IPS-NIHi7 (cell line): ENCODE measurements around the gene IL16.
A peak's percentile ranks its signal among the peaks of the same experiment; 100 is the strongest.

Experiments used
- DNase-seq: peaks from one replicate; pipeline ENCODE4 v3.0.0; 2012; ENCODE audit warnings: mixed read lengths; ENCODE audit errors: extremely low spot score

Gene IL16

DNA sequence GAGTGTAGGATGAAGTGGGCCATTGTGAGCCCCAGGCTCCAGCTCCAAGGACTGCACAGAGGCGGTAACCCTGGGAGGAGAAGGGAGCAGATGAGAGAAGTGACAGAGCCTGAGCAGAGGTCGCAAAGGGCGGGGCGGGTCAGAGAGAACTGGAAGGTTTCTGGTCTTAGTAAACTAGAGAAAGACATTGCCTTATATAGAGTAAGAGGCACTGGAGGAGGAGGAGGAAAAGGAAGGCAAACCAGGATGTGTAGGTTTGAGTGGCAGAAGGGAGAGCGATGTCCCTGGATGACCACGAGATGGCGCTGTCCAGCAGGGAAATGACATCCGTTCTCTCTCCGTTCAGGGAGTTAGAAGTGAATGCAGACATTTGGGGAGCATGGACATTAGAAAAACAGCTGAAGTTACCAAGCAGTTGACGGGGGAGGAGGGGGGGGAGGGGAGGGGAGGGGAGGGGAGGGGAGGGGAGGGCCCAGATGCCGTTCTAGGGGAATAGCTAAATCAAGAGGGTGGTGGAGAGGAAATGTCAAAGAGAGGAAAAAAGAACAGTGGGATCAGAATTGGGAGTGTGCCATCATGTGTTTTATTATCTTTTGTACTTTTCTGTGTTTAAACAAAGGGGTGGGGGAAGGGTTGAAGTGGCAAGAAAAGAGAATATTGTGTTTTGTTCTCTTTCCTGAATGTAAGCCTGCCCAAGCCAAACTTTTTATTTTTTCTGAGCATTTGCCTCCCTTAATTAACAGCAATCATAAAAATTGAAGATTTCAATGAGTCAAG lies 78.4 kb downstream of the IL16 start:
- peak; percentile 84 for DNase-seq

DNA sequence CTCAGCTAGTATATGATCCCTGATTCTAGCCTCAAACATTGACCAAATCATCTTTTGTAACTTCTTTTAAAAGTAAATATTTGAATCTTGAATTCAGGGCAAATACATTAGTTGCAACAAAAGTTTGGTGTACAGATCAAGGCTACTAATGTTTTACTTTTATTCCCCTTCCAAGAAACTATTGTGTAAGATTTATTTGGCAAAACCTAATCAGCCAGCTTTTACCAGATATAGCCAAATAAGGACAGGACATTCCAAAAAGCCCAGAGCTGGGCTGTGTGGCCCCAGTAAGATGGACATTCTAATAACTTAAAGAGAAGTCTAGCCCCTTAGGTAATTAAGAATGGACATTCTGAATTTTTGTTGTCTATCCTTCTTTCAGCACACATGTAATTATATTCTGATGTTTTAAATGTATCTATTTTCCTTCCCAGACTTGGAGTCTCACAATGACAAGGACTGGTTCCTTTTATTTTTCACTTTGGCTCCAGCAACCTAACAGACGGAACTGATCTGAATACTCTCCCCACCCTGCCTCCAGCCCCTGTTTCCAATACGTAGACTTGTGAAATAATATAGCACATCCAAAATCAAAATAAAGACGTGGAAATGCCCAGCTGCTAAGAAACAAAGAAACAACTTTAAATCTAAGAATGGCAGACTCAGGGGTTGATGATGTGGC lies 79.2 kb downstream of the IL16 start:
- no peak for DNase-seq

DNA sequence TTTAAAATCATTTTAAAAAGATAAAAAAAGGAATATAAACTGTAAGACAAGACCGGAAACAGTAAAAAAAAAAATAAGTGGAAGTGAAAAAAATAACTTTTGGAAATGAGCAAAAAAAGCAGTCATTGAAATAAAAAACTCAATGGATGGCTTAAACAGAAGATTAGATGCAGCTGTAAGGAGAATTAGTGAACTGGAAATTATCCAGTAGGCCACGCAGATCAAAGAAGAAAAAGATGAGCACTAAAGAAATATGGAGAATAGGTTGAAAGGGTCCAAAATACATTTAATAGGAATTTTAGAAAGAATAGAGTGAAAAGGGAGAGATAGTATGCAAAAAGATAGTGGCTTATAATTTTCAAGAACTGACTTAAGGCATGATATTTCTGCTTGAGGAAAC lies 80.3 kb downstream of the IL16 start:
- DNase-seq: no peak

DNA sequence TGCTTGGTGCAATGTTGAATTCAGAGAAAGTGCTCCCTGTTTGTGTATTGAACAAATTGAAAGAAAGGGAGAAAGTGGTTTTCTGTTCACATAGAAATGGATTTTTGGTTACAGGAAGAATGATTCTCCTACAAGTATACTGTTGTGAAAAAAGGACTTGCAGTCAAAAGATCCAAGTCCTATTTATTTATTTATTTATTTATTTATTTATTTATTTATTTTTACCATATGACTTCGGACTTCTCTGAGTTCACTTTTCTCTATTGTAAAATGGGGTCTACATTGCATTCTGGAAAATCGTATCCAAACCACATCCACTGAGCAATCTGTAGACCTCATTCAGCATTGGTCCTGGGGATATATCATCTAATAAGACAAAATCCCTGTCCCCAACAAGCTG lies 81.2 kb downstream of the IL16 start:
- DNase-seq: no peak

DNA sequence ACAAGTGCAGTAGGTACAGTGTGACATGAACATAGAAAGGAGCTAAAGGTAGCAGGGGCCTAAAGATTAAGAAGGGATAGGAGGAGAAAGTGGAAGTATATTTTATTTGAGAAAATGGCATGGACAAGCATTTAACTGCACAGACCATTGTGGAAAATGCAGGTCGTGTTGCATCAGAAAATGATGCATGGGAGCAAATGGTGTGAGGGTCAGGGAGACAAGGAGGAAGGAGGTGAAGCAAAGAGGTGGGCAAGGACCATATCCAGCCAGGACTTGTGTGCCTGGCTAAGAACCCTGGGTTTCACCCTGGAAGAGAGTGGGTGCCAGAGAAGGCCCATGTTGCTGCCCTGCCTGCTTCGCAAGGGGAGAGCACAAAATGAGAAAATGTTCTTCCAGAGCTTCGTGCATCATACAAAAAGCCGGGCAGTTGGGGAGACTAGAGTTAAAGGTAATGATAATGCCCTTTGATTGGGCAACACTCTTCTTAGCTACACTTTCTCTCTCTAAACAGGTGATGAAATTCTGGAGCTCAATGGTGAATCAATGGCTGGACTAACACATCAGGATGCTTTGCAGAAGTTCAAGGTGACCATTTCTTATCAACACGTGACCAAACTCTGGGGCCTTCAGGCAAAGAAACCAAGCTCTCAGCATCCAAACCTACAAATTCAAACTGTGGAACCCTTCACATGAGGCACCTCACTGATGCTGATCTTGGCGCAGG lies 81.8 kb downstream of the IL16 start:
- DNase-seq: no peak

DNA sequence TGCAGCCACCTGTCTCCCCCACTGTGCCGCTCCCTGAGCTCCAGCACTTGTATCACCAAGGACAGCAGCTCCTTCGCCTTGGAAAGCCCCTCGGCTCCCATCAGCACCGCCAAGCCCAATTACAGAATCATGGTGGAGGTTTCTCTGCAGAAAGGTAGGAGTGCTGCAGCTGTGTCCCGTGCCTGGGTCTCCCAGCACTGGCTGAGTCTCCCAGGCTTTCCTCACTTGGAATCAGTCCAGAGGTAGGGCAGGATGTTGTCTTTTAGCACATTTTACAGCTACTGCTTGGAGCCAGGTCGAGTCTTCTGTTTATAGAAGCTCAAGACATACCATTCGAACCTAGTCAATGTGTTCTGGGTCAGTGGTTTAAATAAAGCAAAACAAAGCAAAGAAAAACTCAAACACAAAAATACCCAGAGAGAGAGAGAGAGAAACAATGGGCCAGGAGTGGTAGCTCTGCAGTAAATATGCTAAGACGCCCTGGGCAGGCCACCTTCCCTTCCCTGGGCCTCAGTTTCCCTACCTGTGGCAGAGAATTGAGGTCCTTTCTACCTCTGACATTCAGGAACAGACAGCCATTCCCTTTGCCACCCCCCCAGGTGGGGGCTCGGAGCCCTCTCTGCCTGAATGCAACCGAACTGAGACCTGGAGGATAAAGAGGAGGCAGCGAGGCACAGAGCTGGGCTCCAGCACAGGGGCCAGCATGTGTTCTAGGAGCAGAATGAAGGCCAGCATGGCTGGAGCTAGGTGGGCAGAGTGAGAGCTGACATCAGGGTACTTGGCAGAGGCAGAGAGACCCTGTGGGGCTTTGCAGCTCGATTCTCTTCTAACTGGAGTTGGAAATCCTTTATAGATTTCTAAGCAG lies 83.2 kb downstream of the IL16 start:
- DNase-seq: no peak

DNA sequence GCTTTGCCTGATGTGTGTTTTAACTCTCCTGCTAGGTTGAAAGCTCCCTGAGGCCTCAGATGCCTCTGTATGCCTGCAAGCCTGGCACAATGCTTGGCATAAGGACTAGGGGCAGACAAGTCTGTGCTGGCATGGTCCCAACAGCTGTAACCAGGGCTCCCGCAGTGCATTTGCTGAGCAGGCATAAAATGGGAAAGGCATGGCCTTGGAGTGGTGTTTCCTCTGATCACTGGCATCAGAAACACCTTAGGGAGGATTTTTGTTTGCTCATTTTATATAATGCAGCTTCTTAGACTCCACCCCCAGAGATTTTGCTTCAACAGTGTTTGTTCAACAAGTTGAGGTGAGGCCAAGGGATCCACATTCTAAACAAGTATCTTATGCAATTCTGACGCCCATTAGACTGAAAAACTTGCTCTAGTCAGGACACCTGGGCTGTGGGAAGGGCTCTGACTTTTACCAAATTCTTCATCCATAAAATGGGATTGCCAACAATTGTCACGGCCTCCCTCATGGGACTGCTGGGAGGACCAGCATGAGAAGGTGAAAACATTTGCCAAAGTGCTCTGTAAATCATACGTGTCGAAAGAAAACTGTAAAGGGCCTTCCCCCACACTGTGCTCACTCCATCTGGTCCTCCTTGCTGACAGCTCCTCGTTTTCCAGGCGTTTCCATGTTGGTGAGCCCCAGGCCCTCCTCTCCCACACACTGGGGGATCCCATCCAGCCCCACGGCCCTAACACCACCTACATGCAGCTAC lies 84.2 kb downstream of the IL16 start:
- no peak for DNase-seq

DNA sequence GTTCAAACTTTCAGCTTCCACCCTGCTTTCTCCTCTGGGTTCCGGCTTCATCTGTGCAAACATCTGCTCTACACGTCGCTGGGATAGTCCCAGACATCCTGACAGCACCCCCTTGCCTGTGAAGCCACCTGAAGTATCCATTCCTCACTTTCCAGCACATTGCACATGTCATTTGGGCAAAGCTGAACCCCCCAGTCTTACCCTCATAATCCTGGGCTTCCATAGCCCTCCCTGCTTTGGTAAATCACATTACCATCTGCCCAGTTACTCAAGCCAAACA lies 84.7 kb downstream of the IL16 start:
- no peak for DNase-seq

DNA sequence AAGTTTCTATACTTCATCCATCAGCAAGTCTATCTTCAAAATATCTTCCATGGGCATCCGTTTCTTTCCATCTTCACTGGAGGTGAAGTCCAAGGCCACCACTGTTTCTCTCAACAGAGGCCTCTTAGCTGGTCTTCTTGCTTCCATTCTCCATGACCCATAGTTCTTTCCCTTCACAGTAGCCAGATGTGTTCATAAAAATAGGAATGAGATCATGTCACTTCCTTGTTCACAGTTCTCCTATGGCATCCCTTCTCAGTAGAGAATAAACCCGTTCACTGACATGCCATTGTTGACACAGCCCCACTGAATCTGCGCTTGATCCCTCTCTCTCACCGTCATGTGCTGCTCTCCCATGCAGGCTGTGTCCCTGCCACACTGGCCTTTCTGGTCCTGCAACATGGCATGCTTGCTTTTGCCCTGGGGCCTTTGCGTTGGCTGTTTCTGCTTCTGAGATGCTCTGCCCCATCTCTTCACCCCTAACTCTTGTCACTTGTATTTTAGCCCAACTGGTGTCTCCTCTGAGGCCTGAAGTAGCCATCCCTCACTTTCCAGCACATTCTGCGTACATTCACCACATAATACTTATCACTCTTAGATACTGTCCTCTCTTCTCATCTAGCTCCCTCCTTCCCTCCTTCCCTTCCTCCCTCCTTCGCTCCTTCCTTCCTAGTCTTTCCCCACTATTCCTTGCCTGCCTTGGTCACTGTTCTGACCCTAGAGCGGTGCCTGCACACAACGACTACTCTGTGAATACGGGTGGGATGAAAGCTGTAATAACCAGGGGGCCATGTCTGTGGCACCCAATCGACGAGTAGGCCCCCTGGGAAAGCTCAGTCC lies 85.3 kb downstream of the IL16 start:
- no peak for DNase-seq

DNA sequence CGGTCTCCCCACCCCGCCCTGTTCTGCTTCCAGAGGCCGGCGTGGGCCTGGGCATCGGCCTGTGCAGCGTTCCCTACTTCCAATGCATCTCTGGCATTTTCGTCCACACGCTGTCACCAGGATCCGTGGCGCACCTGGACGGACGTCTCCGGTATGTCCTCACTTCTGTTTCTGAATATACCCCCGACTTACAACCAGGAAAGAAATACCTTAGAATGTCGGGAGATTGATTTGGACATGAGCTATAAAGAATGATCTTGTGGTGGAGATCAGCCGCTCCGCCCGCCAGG lies 85.9 kb downstream of the IL16 start:
- no peak for DNase-seq

DNA sequence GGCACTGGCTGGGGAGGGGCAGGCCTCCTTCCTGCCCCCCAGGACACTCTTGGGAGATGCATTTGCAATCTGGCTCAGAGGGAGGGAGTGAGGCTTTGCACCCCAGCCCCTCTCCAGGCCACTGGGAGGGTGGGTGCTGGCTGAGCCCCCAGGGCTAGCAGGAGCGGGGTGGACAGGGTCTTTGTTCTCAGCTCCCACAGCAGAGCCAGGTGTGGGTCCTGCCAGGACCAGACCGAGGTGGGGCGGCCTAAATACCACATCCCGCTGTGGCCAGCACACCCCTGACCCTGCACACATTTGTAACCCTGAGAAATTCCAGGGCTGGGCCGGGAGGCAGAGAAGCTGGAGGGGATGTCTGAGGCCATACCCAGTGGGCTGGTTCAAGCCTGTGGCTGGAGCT lies 86.2 kb downstream of the IL16 start:
- DNase-seq: no peak

DNA sequence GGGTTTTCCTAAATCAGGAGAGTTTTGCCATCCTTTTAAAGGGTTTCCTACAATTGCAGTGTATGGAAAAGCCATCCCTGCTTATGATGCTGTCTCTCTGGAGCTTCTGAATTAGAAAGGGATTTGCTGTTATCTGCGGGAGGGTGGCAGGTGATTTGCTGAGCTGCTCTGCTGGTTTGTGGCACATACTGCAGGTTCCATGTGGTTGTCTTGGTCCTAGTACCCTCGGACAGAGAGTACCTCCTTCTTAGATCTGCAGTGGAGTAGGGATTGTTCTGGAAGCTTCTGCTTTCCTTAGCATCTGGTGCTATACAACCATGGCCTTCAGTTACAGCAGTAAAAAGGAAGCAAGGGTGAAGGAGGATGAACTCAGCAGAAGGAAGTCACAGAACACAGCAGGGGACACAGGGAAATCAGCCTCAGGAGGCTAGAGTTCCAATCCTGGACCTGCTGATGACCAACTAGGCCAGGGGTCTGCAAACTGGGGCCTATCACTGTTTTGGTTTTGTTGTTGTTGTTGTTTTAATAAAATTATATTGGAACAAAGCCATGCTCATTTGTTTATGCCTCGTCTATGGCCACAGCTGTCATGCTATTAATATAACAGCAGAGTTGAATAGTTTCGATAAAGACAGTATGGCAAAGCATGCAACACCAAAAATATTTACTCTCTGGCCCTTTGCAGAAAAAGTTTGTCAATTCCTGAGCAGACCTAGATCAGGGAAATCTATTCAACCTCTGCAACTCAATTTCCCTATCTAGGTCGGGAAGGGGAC lies 87.8 kb downstream of the IL16 start:
- no peak for DNase-seq

DNA sequence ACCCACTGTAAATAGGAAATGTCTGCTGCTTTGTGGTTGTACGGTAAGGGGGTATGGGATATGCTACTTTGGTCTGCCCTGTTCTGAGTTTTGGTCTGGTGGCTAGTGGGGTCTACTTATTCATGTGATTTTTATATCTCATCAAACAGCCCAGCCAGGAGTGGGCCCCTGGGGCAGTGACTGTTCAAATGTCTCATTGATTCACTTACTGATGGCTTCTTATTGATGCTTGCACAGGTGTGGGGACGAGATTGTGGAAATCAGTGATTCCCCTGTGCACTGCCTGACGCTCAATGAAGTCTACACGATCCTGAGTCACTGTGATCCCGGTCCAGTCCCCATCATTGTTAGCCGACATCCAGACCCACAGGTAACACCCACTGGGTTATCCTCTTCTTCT lies 88.8 kb downstream of the IL16 start:
- DNase-seq: no peak

DNA sequence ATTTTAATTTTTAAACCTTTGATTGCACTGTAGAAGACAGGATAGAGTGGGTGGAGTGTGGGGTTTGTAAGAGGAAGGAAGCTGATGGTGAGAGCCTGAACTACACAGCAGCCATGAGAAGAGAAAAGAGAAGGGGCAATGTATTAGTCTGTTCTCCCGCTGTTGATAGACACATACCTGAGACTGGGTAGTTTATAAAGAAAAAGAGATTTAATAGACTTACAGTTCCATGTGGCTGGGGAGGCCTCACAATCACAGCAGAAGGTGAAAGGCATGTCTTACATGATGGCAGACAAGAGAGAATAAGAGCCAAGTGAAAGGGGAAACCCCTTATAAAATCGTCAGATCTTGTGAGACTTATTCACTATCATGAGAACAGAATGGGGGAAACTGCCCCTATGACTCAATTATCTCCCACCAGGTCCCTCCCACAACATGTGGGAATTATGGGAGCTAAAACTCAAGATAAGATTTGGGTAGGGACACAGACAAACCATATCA lies 90.0 kb downstream of the IL16 start:
- DNase-seq: no peak

DNA sequence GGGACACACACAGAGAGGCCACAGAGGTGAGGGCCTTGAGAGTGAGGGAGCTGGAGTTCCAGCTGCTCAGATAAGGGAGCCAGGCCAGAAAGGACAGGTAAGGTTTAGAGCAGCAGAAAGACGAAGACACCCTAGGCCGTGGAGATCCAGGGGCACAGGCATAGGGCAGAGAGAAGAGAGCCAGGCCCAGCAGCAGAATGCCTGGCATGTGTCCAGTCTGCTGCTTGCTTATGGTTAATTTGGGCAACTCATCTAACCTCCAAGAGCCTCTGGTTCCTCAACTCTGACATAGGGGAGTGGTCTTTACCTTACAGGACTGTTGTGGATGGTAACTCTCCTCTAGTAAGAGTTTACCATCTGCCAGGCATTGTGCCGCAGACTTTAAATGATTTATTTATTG lies 91.4 kb downstream of the IL16 start:
- DNase-seq: no peak

DNA sequence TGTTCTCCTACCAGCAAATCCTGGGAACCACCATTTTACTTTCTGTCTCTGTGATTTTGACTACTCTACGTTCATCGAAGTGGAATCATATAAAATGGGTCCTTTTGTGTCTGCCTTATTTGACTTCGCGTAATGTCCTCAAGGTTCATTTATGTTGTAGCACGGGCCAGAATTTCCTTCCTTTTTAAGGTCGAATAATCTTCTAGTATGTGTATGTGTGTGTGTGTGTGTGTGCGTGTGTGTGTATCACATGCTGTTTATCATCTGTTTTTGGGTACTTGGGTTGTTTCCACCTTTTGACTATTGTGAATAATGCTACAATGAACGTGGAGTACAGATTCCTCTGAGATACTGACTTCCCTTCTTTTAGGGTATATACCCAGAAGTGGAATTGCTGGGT lies 91.9 kb downstream of the IL16 start:
- no peak for DNase-seq

DNA sequence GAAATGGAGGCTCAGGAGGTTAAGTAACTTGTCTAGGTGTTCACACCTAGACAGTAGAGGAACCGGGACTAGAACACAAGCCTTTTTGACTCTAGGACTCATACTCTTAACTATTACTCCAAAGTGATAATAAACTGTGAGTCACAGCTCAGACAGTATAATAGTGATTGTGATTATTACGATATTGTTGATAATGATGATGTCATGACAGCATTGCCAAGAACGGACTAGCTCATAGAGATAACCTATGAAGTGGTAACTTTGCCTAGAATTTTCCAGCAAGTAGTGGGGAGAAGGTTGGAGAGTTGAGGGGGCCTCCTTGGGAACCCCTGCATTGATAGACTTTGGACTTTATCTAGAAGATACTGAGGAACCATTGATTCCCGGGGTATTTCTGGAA lies 93.2 kb downstream of the IL16 start:
- DNase-seq: no peak

DNA sequence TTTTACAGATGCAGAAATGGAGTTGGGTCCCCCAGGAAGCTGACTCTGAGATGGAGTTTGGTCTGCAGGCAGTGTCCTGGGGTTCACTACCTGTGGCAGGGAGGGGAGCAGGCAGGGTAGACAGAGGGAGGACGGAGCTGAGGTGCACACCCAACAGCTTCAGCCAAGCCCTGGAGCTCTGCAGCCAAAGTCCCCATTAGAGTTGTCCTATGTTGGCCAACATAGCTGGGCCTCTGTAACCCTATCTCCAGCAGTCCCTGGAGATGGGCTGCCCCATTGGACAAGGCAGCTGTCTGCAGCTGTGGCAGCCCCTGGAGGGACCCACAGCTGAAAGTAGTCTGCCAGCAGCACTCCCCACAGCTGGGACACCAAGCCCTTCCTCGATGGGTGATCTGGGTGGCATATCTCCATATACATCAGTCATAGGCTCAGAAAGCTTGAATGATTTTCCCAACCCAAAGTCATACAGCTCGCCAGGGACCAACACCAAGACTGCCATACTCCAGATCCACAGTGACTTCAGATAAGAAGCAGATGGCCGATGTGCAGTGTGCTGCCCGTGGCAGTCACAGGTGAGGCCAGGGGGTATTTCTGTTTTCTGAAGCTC lies 95.3 kb downstream of the IL16 start:
- no peak for DNase-seq

DNA sequence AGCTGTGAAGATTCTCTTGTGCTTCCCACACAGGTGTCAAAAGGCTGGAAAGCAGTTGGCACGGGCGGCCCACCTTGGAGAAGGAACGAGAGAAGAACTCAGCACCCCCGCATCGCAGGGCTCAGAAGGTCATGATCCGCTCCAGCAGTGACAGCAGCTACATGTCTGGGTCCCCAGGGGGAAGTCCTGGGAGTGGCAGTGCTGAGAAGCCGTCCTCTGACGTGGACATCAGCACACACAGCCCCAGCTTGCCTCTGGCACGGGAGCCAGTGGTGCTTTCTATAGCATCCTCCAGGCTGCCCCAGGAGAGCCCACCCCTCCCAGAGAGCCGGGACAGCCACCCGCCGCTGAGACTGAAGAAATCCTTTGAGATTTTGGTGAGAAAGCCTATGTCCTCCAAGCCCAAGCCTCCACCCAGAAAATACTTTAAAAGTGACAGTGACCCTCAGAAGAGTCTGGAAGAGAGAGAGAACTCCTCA lies 95.9 kb downstream of the IL16 start:
- DNase-seq: no peak
